ENCODE results near the gene INKA2. TPM values are rescaled to one million over a fixed set of nuclear protein-coding genes. Genes with fewer than 3 reads are reported as not detected.

The INKA2 gene
- total and polyA plus RNA-seq, 2 experiments from 2014 or later, result 1.8 to 3.2 TPM

GRCh38 chr1:111769517-111770146 lies 30.4 kb upstream of the INKA2 start:
- 44% methylated on average over 6 of the region's 6 CpGs for WGBS (ENCODE audit: low lambda C conversion rate, missing lambda C conversion rate)
- peak; percentile 74 for DNase-seq (ENCODE audit: low spot score)

DNA sequence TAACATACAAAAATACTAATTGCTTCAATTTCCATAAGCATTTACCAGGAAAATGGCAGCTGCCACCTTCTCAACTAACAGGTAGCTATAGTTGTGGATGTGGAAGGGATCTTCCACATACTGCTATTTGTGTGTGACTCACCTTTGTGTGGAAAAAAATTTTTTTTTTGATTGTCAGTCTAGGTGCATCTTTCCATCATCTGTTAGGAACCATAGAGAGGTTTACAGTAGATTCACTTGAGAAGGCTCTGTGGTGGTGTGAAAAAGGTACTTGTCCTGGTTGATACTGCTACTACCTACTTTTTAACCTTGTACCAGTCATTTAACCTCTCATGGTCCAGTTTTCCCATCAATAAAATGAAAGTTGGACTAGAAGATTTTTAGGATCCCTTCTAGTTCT lies 29.4 kb upstream of the INKA2 start:
- H3K27me3 ChIP-seq, result no peaks in the 10 kb centered on the region
- H3K36me3 ChIP-seq (replicated peaks; ENCODE audit: insufficient read depth, low read depth), result no peaks in the 10 kb centered on the region
- no peak for DNase-seq (ENCODE audit: low spot score)
- H3K4me2 ChIP-seq, result no peak overlapping the region
- H3K79me2 ChIP-seq, result no peaks in the 10 kb centered on the region
- H3K27ac ChIP-seq, result no peak overlapping the region
- no peaks in the 10 kb centered on the region for H3K9me2 ChIP-seq (replicated peaks; ENCODE audit: insufficient read depth)
- H3K4me3 ChIP-seq, result no peak overlapping the region
- no peaks in the 10 kb centered on the region for H3K4me1 ChIP-seq (ENCODE audit: insufficient read depth)
- no peaks in the 10 kb centered on the region for H3K9me3 ChIP-seq (ENCODE audit: low read depth)
- no peaks in the 10 kb centered on the region for H4K20me1 ChIP-seq (ENCODE audit: insufficient read depth, poor library complexity, severe bottlenecking)
- TF ChIP-seq EZH2phosphoT487 (IDR thresholded peaks at IDR 0.05; ENCODE audit: low read depth, severe bottlenecking, unreplicated experiment) (no peak), EZH2 (IDR thresholded peaks at IDR 0.05; ENCODE audit: borderline replicate concordance) (no peak), CTCF (IDR thresholded peaks at IDR 0.05; ENCODE audit: poor library complexity) (no peak)
- no peak overlapping the region for H2AFZ ChIP-seq

More at GRCh38 chr1:111769517-111770146, 30.4 kb upstream of the INKA2 start:
- H3K4me2 ChIP-seq, result no peak overlapping the region
- TF ChIP-seq EZH2phosphoT487 (IDR thresholded peaks at IDR 0.05; ENCODE audit: low read depth, severe bottlenecking, unreplicated experiment) (no peak), EZH2 (IDR thresholded peaks at IDR 0.05; ENCODE audit: borderline replicate concordance) (no peak), CTCF (IDR thresholded peaks at IDR 0.05; ENCODE audit: poor library complexity) (peak; percentile 82)
- no peaks in the 10 kb centered on the region for H3K9me2 ChIP-seq (replicated peaks; ENCODE audit: insufficient read depth)
- no peak overlapping the region for H3K27ac ChIP-seq
- H3K27me3 ChIP-seq, result no peaks in the 10 kb centered on the region
- no peak overlapping the region for H3K4me3 ChIP-seq
- no peaks in the 10 kb centered on the region for H3K9me3 ChIP-seq (ENCODE audit: low read depth)
- no peak overlapping the region for H2AFZ ChIP-seq
- no peaks in the 10 kb centered on the region for H4K20me1 ChIP-seq (ENCODE audit: insufficient read depth, poor library complexity, severe bottlenecking)
- no peaks in the 10 kb centered on the region for H3K36me3 ChIP-seq (replicated peaks; ENCODE audit: insufficient read depth, low read depth)
- H3K79me2 ChIP-seq, result no peaks in the 10 kb centered on the region
- no peaks in the 10 kb centered on the region for H3K4me1 ChIP-seq (ENCODE audit: insufficient read depth)

- Histone ChIP-seq H2AFZ (no peak overlapping the region), H4K20me1 (ENCODE audit: insufficient read depth, poor library complexity, severe bottlenecking) (no peaks in the 10 kb centered on the region), H3K9me3 (ENCODE audit: low read depth) (no peaks in the 10 kb centered on the region), H3K9me2 (replicated peaks; ENCODE audit: insufficient read depth) (no peaks in the 10 kb centered on the region), H3K36me3 (replicated peaks; ENCODE audit: insufficient read depth, low read depth) (no peaks in the 10 kb centered on the region), H3K4me2 (no peak overlapping the region), H3K4me1 (ENCODE audit: insufficient read depth) (no peaks in the 10 kb centered on the region), H3K27ac (no peak overlapping the region), H3K79me2 (no peaks in the 10 kb centered on the region), H3K27me3 (no peaks in the 10 kb centered on the region), H3K4me3 (no peak overlapping the region)
- no peak for TF ChIP-seq CTCF (IDR thresholded peaks at IDR 0.05; ENCODE audit: poor library complexity)
- TF ChIP-seq EZH2phosphoT487 (IDR thresholded peaks at IDR 0.05; ENCODE audit: low read depth, severe bottlenecking, unreplicated experiment), result no peak
- TF ChIP-seq EZH2 (IDR thresholded peaks at IDR 0.05; ENCODE audit: borderline replicate concordance), result no peak
- no peak for DNase-seq (ENCODE audit: low spot score)
Observed at GRCh38 chr1:111768023-111768422, 28.8 kb upstream of the INKA2 start.

GRCh38 chr1:111762332-111762731 lies 23.1 kb upstream of the INKA2 start:
- Histone ChIP-seq H3K4me1 (ENCODE audit: insufficient read depth) (peaks cover 2% of the 10 kb centered on the region), H3K4me3 (no peak overlapping the region), H3K9me3 (ENCODE audit: low read depth) (no peaks in the 10 kb centered on the region), H3K9me2 (replicated peaks; ENCODE audit: insufficient read depth) (no peaks in the 10 kb centered on the region), H3K4me2 (no peak overlapping the region), H4K20me1 (ENCODE audit: insufficient read depth, poor library complexity, severe bottlenecking) (no peaks in the 10 kb centered on the region), H2AFZ (no peak overlapping the region), H3K36me3 (replicated peaks; ENCODE audit: insufficient read depth, low read depth) (no peaks in the 10 kb centered on the region), H3K79me2 (peaks cover 24% of the 10 kb centered on the region), H3K27ac (no peak overlapping the region), H3K27me3 (no peaks in the 10 kb centered on the region)
- DNase-seq (ENCODE audit: low spot score), result no peak
- TF ChIP-seq CTCF (IDR thresholded peaks at IDR 0.05; ENCODE audit: poor library complexity) (no peak), EZH2 (IDR thresholded peaks at IDR 0.05; ENCODE audit: borderline replicate concordance) (no peak), EZH2phosphoT487 (IDR thresholded peaks at IDR 0.05; ENCODE audit: low read depth, severe bottlenecking, unreplicated experiment) (no peak)
- 91% methylated on average over 2 of the region's 2 CpGs for WGBS (ENCODE audit: low lambda C conversion rate, missing lambda C conversion rate)
